ENCODE results near the gene MIS18A.
A peak's percentile ranks its signal among the peaks of the same experiment; 100 is the strongest.
"Not testable (repeated sequence)": the region's sequence is repeated elsewhere in the genome, so short reads cannot be mapped to it uniquely, and the experiment has no call there.

Gene MIS18A

GRCh38 chr21:32303385-32303784 lies 24.5 kb upstream of the MIS18A start:
- no peak for DNase-seq

GRCh38 chr21:32302560-32302959 lies 23.7 kb upstream of the MIS18A start:
- no peak for DNase-seq

GRCh38 chr21:32301596-32301995 lies 22.7 kb upstream of the MIS18A start:
- no peak for DNase-seq

GRCh38 chr21:32300117-32300681 lies 21.4 kb upstream of the MIS18A start:
- DNase-seq = no peak

GRCh38 chr21:32299695-32300094 lies 20.8 kb upstream of the MIS18A start:
- no peak for DNase-seq

- DNase-seq = no peak
These were observed 19.8 kb upstream of the MIS18A start, which contains the start of gene MRAP for GRCh38 chr21:32298658-32299081. MRAP (plus strand) TSS chr21:32298855; CDS start chr21:32298972, 117 bp downstream.

- DNase-seq = no peak
These were observed 19.3 kb upstream of the MIS18A start for GRCh38 chr21:32298148-32298559.

- DNase-seq = no peak
These were observed 18.6 kb upstream of the MIS18A start for GRCh38 chr21:32297449-32297848.

GRCh38 chr21:32285476-32285875 lies 6.6 kb upstream of the MIS18A start:
- DNase-seq = no peak

- DNase-seq = no peak
These were observed 4.1 kb upstream of the MIS18A start for GRCh38 chr21:32282992-32283391.

- DNase-seq = no peak
These were observed 2.7 kb upstream of the MIS18A start for GRCh38 chr21:32281531-32281930.

- DNase-seq = no peak
These were observed 480 bp upstream of the MIS18A start for GRCh38 chr21:32279377-32279680.

- peak in 3 of 4 experiments; percentile 10 to 20 (median 14) for DNase-seq
These were observed 746 bp downstream of the MIS18A start for GRCh38 chr21:32278103-32278502.

- DNase-seq = no peak
These were observed 2.2 kb downstream of the MIS18A start for GRCh38 chr21:32276671-32277070.

GRCh38 chr21:32270748-32271147 lies 8.1 kb downstream of the MIS18A start:
- DNase-seq = no peak

GRCh38 chr21:32265321-32265720 lies 13.5 kb downstream of the MIS18A start:
- DNase-seq = not testable (repeated sequence)

GRCh38 chr21:32261929-32262328 lies 16.9 kb downstream of the MIS18A start:
- no peak for DNase-seq

- no peak for DNase-seq
These were observed 18.7 kb downstream of the MIS18A start for GRCh38 chr21:32260130-32260529.

- not testable (repeated sequence) for DNase-seq
These were observed 20.1 kb downstream of the MIS18A start for GRCh38 chr21:32258786-32259048.

GRCh38 chr21:32257962-32258785 lies 20.7 kb downstream of the MIS18A start:
- peak; percentile 65 to 72 (median 66) for DNase-seq

GRCh38 chr21:32256873-32257620 lies 21.8 kb downstream of the MIS18A start:
- no peak for DNase-seq

GRCh38 chr21:32256251-32256650 lies 22.6 kb downstream of the MIS18A start:
- DNase-seq = no peak

- DNase-seq = no peak
These were observed 25.6 kb downstream of the MIS18A start for GRCh38 chr21:32253215-32253641.

GRCh38 chr21:32252136-32252535 lies 26.7 kb downstream of the MIS18A start:
- no peak for DNase-seq

Measured in suppressor macrophage (primary cell).